ENCODE data around the gene C6orf141.

- TF ChIP-seq CTCF (IDR thresholded peaks at IDR 0.05) = no peak
- TF ChIP-seq POLR2A (IDR thresholded peaks at IDR 0.05) = no peak
Observed at GRCh38 chr6:49564552-49564951, 14.1 kb downstream of the C6orf141 start.

All from esophagus squamous epithelium (tissue), 4 donors.